CD4-positive, alpha-beta T cell treated with Interleukin-15 for 1 hour (primary cell): Measurements from ENCODE around the gene IRX6.

Experiments used
- DNase-seq: peaks from one replicate; pipeline ENCODE4 v3.0.0-alpha.2; 2020

The IRX6 gene

GRCh38 chr16:55324285-55325079, 479 bp downstream of the IRX6 start:
- no peak for DNase-seq

- DNase-seq, result no peak
These were observed 1.1 kb downstream of the IRX6 start for GRCh38 chr16:55325080-55325447.

- DNase-seq, result no peak
These were observed 1.6 kb downstream of the IRX6 start for GRCh38 chr16:55325458-55326109.

- DNase-seq, result no peak
These were observed 2.5 kb downstream of the IRX6 start for GRCh38 chr16:55326261-55327092.

GRCh38 chr16:55328611-55329569, 4.9 kb downstream of the IRX6 start:
- DNase-seq, result no peak

GRCh38 chr16:55329791-55330428, 5.9 kb downstream of the IRX6 start:
- DNase-seq, result no peak

GRCh38 chr16:55330781-55331647, 7.0 kb downstream of the IRX6 start:
- no peak for DNase-seq

GRCh38 chr16:55331648-55332185, 7.7 kb downstream of the IRX6 start:
- no peak for DNase-seq

GRCh38 chr16:55333684-55334083, 9.7 kb downstream of the IRX6 start:
- no peak for DNase-seq

GRCh38 chr16:55338646-55339045, 14.6 kb downstream of the IRX6 start:
- no peak for DNase-seq

- no peak for DNase-seq
These were observed 16.4 kb downstream of the IRX6 start for GRCh38 chr16:55340445-55340844.

GRCh38 chr16:55341681-55342080, 17.7 kb downstream of the IRX6 start:
- no peak for DNase-seq

- no peak for DNase-seq
These were observed 22.5 kb downstream of the IRX6 start for GRCh38 chr16:55346475-55346874.

GRCh38 chr16:55349867-55350266, 25.9 kb downstream of the IRX6 start:
- no peak for DNase-seq

- no peak for DNase-seq
These were observed 27.0 kb downstream of the IRX6 start for GRCh38 chr16:55350984-55351383.

- DNase-seq, result no peak
These were observed 27.9 kb downstream of the IRX6 start for GRCh38 chr16:55351936-55352335.

- DNase-seq, result no peak
These were observed 33.2 kb downstream of the IRX6 start for GRCh38 chr16:55357241-55357640.

GRCh38 chr16:55359946-55360345, 35.9 kb downstream of the IRX6 start:
- no peak for DNase-seq

- DNase-seq, result no peak
These were observed 40.8 kb downstream of the IRX6 start for GRCh38 chr16:55364811-55365210.

GRCh38 chr16:55367301-55367811, 43.4 kb downstream of the IRX6 start:
- DNase-seq, result no peak
